H9 (cell line): ENCODE data around the gene MVB12A. TPM values are rescaled to one million over a fixed set of nuclear protein-coding genes. Genes with fewer than 3 reads are reported as not detected.

ENCODE experiments used
- DNase-seq: peaks from one replicate; pipeline ENCODE4 v3.0.0-alpha.2; 2017
- H2AFZ ChIP-seq: one replicate; pipeline ENCODE4 v1.6.1; 2013; ENCODE audit warnings: mild to moderate bottlenecking, low read length, control low read depth, moderate library complexity
- H2AK5ac ChIP-seq: 2 replicates; pipeline ENCODE4 v1.6.1; 2013; ENCODE audit warnings: low read length, control low read depth, mixed read lengths; ENCODE audit not compliant: insufficient read length
- H2BK120ac ChIP-seq: one replicate; pipeline ENCODE4 v1.6.1; 2013; ENCODE audit warnings: low read depth, mild to moderate bottlenecking, low read length, control low read depth, inconsistent platforms; ENCODE audit not compliant: poor library complexity, severe bottlenecking
- H2BK12ac ChIP-seq: 2 replicates; pipeline ENCODE4 v1.6.1; 2013; ENCODE audit warnings: low read length, control low read depth, mixed read lengths, low read depth; ENCODE audit not compliant: insufficient read length
- H2BK15ac ChIP-seq: 2 replicates; pipeline ENCODE4 v1.6.1; 2013; ENCODE audit warnings: low read depth, low read length, control low read depth
- H2BK20ac ChIP-seq: one replicate; pipeline ENCODE4 v1.6.1; 2013; ENCODE audit warnings: low read depth, mild to moderate bottlenecking, low read length, control low read depth, inconsistent platforms; ENCODE audit not compliant: poor library complexity, severe bottlenecking
- H2BK5ac ChIP-seq: 2 replicates; pipeline ENCODE4 v1.6.1; 2013; ENCODE audit warnings: low read length, control low read depth, mixed read lengths; ENCODE audit not compliant: insufficient read length
- H3K14ac ChIP-seq: 2 replicates; pipeline ENCODE4 v1.6.1; 2013; ENCODE audit warnings: low read length, control low read depth; ENCODE audit not compliant: insufficient read depth
- H3K18ac ChIP-seq: 2 replicates; pipeline ENCODE4 v1.6.1; 2013; ENCODE audit warnings: low read depth, mild to moderate bottlenecking, mixed read lengths, low read length, control low read depth; ENCODE audit not compliant: insufficient read length
- H3K23ac ChIP-seq: 2 replicates; pipeline ENCODE4 v1.6.1; 2013; ENCODE audit warnings: low read length, control low read depth, mixed read lengths, low read depth; ENCODE audit not compliant: insufficient read length
- H3K23me2 ChIP-seq: 2 replicates; pipeline ENCODE4 v1.6.1; 2013; ENCODE audit warnings: low read depth, mild to moderate bottlenecking, mixed read lengths, low read length, control low read depth; ENCODE audit not compliant: insufficient read length, poor library complexity, severe bottlenecking
- H3K27ac ChIP-seq: 2 replicates; pipeline ENCODE4 v1.5.1; 2013; ENCODE audit warnings: low read length, control low read depth, mixed read lengths, low read depth; ENCODE audit not compliant: insufficient read length
- H3K27me3 ChIP-seq: 2 replicates; pipeline ENCODE4 v1.6.1; 2013; ENCODE audit warnings: low read length, control low read depth, inconsistent platforms; ENCODE audit not compliant: insufficient read depth
- H3K4ac ChIP-seq: 2 replicates; pipeline ENCODE4 v1.6.1; 2013; ENCODE audit warnings: low read depth, mild to moderate bottlenecking, control low read depth, inconsistent platforms, low read length, moderate library complexity
- H3K4me1 ChIP-seq: 2 replicates; pipeline ENCODE4 v1.6.1; 2013; ENCODE audit warnings: low read length, control low read depth, inconsistent platforms; ENCODE audit not compliant: insufficient read depth
- H3K4me2 ChIP-seq: 2 replicates; pipeline ENCODE4 v1.6.1; 2013; ENCODE audit warnings: low read length, control low read depth, mixed read lengths; ENCODE audit not compliant: insufficient read length, insufficient read depth
- H3K56ac ChIP-seq: 2 replicates; pipeline ENCODE4 v1.6.1; 2013; ENCODE audit warnings: low read depth, mild to moderate bottlenecking, mixed read lengths, low read length, control low read depth; ENCODE audit not compliant: insufficient read length
- H3K79me1 ChIP-seq: 2 replicates; pipeline ENCODE4 v1.6.1; 2013; ENCODE audit warnings: low read depth, mild to moderate bottlenecking, moderate library complexity, low read length, control low read depth, inconsistent platforms; ENCODE audit not compliant: insufficient read depth, poor library complexity, severe bottlenecking
- H3K79me2 ChIP-seq: 2 replicates; pipeline ENCODE4 v1.6.1; 2013; ENCODE audit warnings: low read length, control low read depth, inconsistent platforms; ENCODE audit not compliant: insufficient read depth
- H3K9ac ChIP-seq: 2 replicates; pipeline ENCODE4 v1.6.1; 2013; ENCODE audit warnings: low read length, control low read depth, mixed read lengths; ENCODE audit not compliant: insufficient read length; ENCODE audit errors: extremely low read depth
- H3K9me3 ChIP-seq: one replicate; pipeline ENCODE4 v1.6.1; 2013; ENCODE audit warnings: low read depth, low read length, inconsistent platforms; ENCODE audit not compliant: control insufficient read depth
- H3T11ph ChIP-seq: one replicate; pipeline ENCODE4 v1.6.1; 2013; ENCODE audit warnings: mild to moderate bottlenecking, low read length, control low read depth, inconsistent platforms
- H4K20me1 ChIP-seq: one replicate; pipeline ENCODE4 v1.6.1; 2013; ENCODE audit not compliant: control insufficient read depth, insufficient read length, insufficient read depth
- H4K5ac ChIP-seq: 2 replicates; pipeline ENCODE4 v1.6.1; 2013; ENCODE audit warnings: low read depth, mild to moderate bottlenecking, mixed read lengths, low read length, control low read depth; ENCODE audit not compliant: insufficient read length
- H4K8ac ChIP-seq: replicated peaks from 2 replicates; pipeline ENCODE4 v1.6.1; 2013; ENCODE audit warnings: low read length, control low read depth, mixed read lengths, low read depth; ENCODE audit not compliant: insufficient read length
- H4K91ac ChIP-seq: 2 replicates; pipeline ENCODE4 v1.6.1; 2013; ENCODE audit warnings: low read depth, mild to moderate bottlenecking, moderate library complexity, mixed read lengths, low read length, control low read depth; ENCODE audit not compliant: insufficient read length
- H3K27ac Mint-ChIP-seq, 3 experiments: 2 replicates in 2 of 3; 3 replicates in 1 of 3; pipeline ENCODE4 v1.8.0; 2020 to 2021; ENCODE audit warnings: mixed read lengths in 3 of 3, mild to moderate bottlenecking in 1 of 3, moderate library complexity in 1 of 3
- H3K27me3 Mint-ChIP-seq: 2 replicates; pipeline ENCODE4 v1.8.0; 2021; ENCODE audit warnings: low read depth, mild to moderate bottlenecking, moderate library complexity, mixed read lengths
- H3K36me3 Mint-ChIP-seq, 3 experiments: 2 replicates in 2 of 3; 3 replicates in 1 of 3; pipeline ENCODE4 v1.8.0; 2020 to 2021; ENCODE audit warnings: low read depth in 3 of 3, mixed read lengths in 3 of 3; ENCODE audit not compliant: insufficient read depth in 1 of 3
- H3K4me1 Mint-ChIP-seq, 2 experiments: 2 replicates each; pipeline ENCODE4 v1.8.0; 2020; ENCODE audit warnings: mixed read lengths in 2 of 2
- H3K4me3 Mint-ChIP-seq, 2 experiments: 2 replicates in 1 of 2; 3 replicates in 1 of 2; pipeline ENCODE4 v1.8.0; 2020 to 2021; ENCODE audit warnings: mild to moderate bottlenecking in 2 of 2, mixed read lengths in 2 of 2, moderate library complexity in 1 of 2
- H3K9me3 Mint-ChIP-seq, 2 experiments: 2 replicates in 1 of 2; 3 replicates in 1 of 2; pipeline ENCODE4 v1.8.0; 2020; ENCODE audit warnings: mild to moderate bottlenecking in 2 of 2, mixed read lengths in 2 of 2, moderate library complexity in 1 of 2
- CTCF ChIP-seq: fragments of 200-600 bp; sonication (generic); conservative IDR thresholded peaks from 3 replicates; pipeline ENCODE4 v1.8.0; 2021; ENCODE audit warnings: antibody characterized with exemption, mild to moderate bottlenecking
- WGBS: extraction: QIAGEN DNeasy Blood & Tissue Kit; methylation state at CpG from one replicate; pipeline ENCODE4 v1.1.7; 2013; ENCODE audit warnings: missing lambda C conversion rate, low lambda C conversion rate, mixed read lengths; ENCODE audit not compliant: insufficient read length; ENCODE audit errors: extremely low coverage; 5-methylcytosine and 5-hydroxymethylcytosine counted together
- total RNA-seq: library from RNA; stranded (reverse); gene quantifications from 2 replicates; pipeline ENCODE4 v1.2.1, GENCODE V29; 2021

MVB12A gene
- total RNA-seq, 1 experiment from 2014 or later: 50.4 TPM

GRCh38 chr19:17469092-17469480 is 49.2 kb downstream of the MVB12A start:
- no peak overlapping the region for H2BK15ac ChIP-seq
- no peak overlapping the region for H2BK120ac ChIP-seq
- H2BK12ac ChIP-seq: no peak overlapping the region
- peaks cover 41% of the 10 kb centered on the region for H3K27me3 Mint-ChIP-seq
- H3K9me3 ChIP-seq: no peaks in the 10 kb centered on the region
- H3K79me2 ChIP-seq: no peaks in the 10 kb centered on the region
- no peaks in the 10 kb centered on the region for H3K79me1 ChIP-seq
- H3K14ac ChIP-seq: no peak overlapping the region
- no peaks in the 10 kb centered on the region for H4K20me1 ChIP-seq
- no peak overlapping the region for H4K5ac ChIP-seq
- H3K36me3 Mint-ChIP-seq: no peaks in the 10 kb centered on the region; a peak in 1 of 7 replicates
- H3K18ac ChIP-seq: no peak overlapping the region
- no peak overlapping the region for H2AFZ ChIP-seq
- no peak overlapping the region for H3K56ac ChIP-seq
- H2BK5ac ChIP-seq: no peak overlapping the region
- H3K4ac ChIP-seq: no peak overlapping the region
- H4K91ac ChIP-seq: no peak overlapping the region
- WGBS: no CpG with 5 or more reads among the region's 19 CpGs
- H3K23ac ChIP-seq: no peak overlapping the region
- H3K9me3 Mint-ChIP-seq: no peaks in the 10 kb centered on the region; a peak in 2 of 5 replicates
- H3K27ac Mint-ChIP-seq: peak overlapping the region; percentile 96 to 99 (median 97); a peak in 6 of 7 replicates
- peaks cover 17% of the 10 kb centered on the region for H3K23me2 ChIP-seq
- H2AK5ac ChIP-seq: no peak overlapping the region
- DNase-seq: no peak
- no peak for TF ChIP-seq CTCF
- peaks cover 19 to 28% of the 10 kb centered on the region in 2 experiments for H3K4me1 Mint-ChIP-seq
- H3K4me1 ChIP-seq: no peaks in the 10 kb centered on the region
- H3K27me3 ChIP-seq: peaks cover 5% of the 10 kb centered on the region; the same call in 1 of the 2 replicates
- no peak overlapping the region for H2BK20ac ChIP-seq
- H3K4me3 Mint-ChIP-seq: peak overlapping the region; percentile 87 to 95
- H4K8ac ChIP-seq: no peak overlapping the region
- no peak overlapping the region for H3K27ac ChIP-seq
- H3K4me2 ChIP-seq: peak overlapping the region; percentile 75
- H3T11ph ChIP-seq: no peak overlapping the region
- H3K9ac ChIP-seq: no peak overlapping the region
